DOHH2 (cell line): ENCODE results near the gene GNRH2.

ENCODE experiments used
- CTCF ChIP-seq: fragments of 200-600 bp; sonication (generic); IDR thresholded peaks from one replicate; pipeline ENCODE4 v1.5.1; 2014; ENCODE audit warnings: antibody characterized with exemption, mild to moderate bottlenecking, low read depth, low read length; ENCODE audit not compliant: poor library complexity, severe bottlenecking
- EZH2phosphoT487 ChIP-seq: fragments of 200-600 bp; sonication (generic); IDR thresholded peaks from 2 replicates; pipeline ENCODE4 v1.6.1; 2017; ENCODE audit warnings: borderline replicate concordance, mild to moderate bottlenecking, antibody characterized with exemption, low read length, moderate library complexity, mixed read lengths

GRCh38 chr20:3082955-3083952, 39.8 kb downstream of the GNRH2 start:
- TF ChIP-seq CTCF = no peak
- TF ChIP-seq EZH2phosphoT487 = no peak
